ENCODE measurements around the gene RETREG3.

DNA sequence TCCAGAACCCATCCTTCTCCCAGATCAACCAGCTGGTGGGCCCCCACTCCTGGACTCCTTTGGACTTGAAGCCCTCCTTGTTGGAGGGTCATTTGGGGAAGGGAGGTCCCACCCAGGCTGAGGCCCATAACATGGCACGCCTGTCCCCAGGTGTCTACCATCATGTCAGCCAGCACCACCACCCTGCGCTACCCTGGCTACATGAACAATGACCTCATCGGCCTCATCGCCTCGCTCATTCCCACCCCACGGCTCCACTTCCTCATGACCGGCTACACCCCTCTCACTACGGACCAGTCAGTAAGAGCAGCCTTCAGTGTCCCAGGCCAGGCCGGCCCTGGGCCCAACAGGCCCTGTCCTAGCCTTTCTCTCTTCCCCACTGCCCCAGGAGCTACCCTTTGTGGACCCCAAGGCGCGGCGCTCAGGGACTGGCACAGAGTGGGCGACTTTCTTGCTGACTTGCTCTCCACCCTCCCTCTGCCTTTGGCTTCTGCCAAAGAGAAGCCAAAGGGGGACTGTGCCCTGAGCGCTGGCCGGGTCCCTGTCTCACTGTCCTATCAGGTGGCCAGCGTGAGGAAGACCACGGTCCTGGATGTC lies 4.6 kb upstream of the RETREG3 start:
- TF ChIP-seq, protein P1, sequence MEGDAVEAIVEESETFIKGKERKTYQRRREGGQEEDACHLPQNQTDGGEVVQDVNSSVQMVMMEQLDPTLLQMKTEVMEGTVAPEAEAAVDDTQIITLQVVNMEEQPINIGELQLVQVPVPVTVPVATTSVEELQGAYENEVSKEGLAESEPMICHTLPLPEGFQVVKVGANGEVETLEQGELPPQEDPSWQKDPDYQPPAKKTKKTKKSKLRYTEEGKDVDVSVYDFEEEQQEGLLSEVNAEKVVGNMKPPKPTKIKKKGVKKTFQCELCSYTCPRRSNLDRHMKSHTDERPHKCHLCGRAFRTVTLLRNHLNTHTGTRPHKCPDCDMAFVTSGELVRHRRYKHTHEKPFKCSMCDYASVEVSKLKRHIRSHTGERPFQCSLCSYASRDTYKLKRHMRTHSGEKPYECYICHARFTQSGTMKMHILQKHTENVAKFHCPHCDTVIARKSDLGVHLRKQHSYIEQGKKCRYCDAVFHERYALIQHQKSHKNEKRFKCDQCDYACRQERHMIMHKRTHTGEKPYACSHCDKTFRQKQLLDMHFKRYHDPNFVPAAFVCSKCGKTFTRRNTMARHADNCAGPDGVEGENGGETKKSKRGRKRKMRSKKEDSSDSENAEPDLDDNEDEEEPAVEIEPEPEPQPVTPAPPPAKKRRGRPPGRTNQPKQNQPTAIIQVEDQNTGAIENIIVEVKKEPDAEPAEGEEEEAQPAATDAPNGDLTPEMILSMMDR (IDR thresholded peaks at IDR 0.05) = no peak
- TF ChIP-seq POLR2A (IDR thresholded peaks at IDR 0.05) = no peak

Data from upper lobe of left lung (tissue), 4 donors.